PC-3 (cell line): Measurements from ENCODE around the gene SUGCT. TPM values are rescaled to one million over a fixed set of nuclear protein-coding genes. Genes with fewer than 3 reads are reported as not detected.

Source experiments
- ATAC-seq: fragments of 200-7000 bp; cut with Tn5 transposase; 2 replicates; pipeline ENCODE4 v1.9.1; 2020; ENCODE audit warnings: mild to moderate bottlenecking, moderate library complexity
- BruUV-seq: library from RNA; stranded (reverse); fragments of 400-500 nt; replicated peaks from 2 replicates; lab custom pipeline; 2021; lab: Mats Ljungman, UMichigan
- CTCF ChIA-PET: fragments of 300-600 bp; sonication (Branson Sonifier 250); formaldehyde crosslinking; loops from one replicate; lab custom pipeline; 2022; ENCODE audit warnings: antibody characterized with exemption; lab: Charles Lee
- POLR2A ChIA-PET: fragments of 300-600 bp; sonication (Branson Sonifier 250); formaldehyde crosslinking; loops from one replicate; lab custom pipeline; 2022; ENCODE audit warnings: antibody characterized with exemption; ENCODE audit not compliant: unreplicated experiment; lab: Charles Lee
- DNase-seq: peaks from one replicate; pipeline ENCODE4 v3.0.0-alpha.2; 2015
- H2AFZ ChIP-seq: fragments of 300-600 bp; sonication (generic); 2 replicates; pipeline ENCODE4 v1.6.0; 2016; ENCODE audit warnings: antibody characterized with exemption, low read length
- H3F3A ChIP-seq: fragments of 300-600 bp; sonication (generic); one replicate; pipeline ENCODE4 v1.6.0; 2017; ENCODE audit warnings: antibody characterized with exemption, low read length, control low read depth, mild to moderate bottlenecking; ENCODE audit not compliant: unreplicated experiment
- H3K27ac ChIP-seq: fragments of 300-600 bp; sonication (generic); 2 replicates; pipeline ENCODE4 v1.5.1; 2016; ENCODE audit warnings: mild to moderate bottlenecking, low read length
- H3K27me3 ChIP-seq: fragments of 300-600 bp; sonication (generic); 2 replicates; pipeline ENCODE4 v1.6.1; 2016; ENCODE audit warnings: low read length, mixed read lengths
- H3K36me3 ChIP-seq: fragments of 300-600 bp; sonication (generic); 2 replicates; pipeline ENCODE4 v1.6.1; 2016; ENCODE audit warnings: low read depth, mixed run types, low read length, mixed read lengths
- H3K4me1 ChIP-seq: fragments of 300-600 bp; sonication (generic); 2 replicates; pipeline ENCODE4 v1.5.1; 2016; ENCODE audit warnings: low read length; ENCODE audit not compliant: insufficient read depth
- H3K4me2 ChIP-seq: fragments of 300-600 bp; sonication (generic); 2 replicates; pipeline ENCODE4 v1.6.0; 2016; ENCODE audit warnings: low read length
- H3K4me3 ChIP-seq: fragments of 300-600 bp; sonication (generic); 2 replicates; pipeline ENCODE4 v1.5.1; 2016; ENCODE audit warnings: mild to moderate bottlenecking, low read length, mixed read lengths
- H3K79me2 ChIP-seq: fragments of 300-600 bp; sonication (generic); 2 replicates; pipeline ENCODE4 v1.6.1; 2017; ENCODE audit warnings: low read length, mixed read lengths
- H3K9ac ChIP-seq: fragments of 300-600 bp; sonication (generic); 2 replicates; pipeline ENCODE4 v1.6.0; 2016; ENCODE audit warnings: mild to moderate bottlenecking, low read length
- H3K9me2 ChIP-seq: fragments of 300-600 bp; sonication (generic); replicated peaks from 2 replicates; pipeline ENCODE4 v1.6.1; 2016; ENCODE audit warnings: mixed run types, low read length, mixed read lengths
- H3K9me3 ChIP-seq: fragments of 300-600 bp; sonication (generic); 2 replicates; pipeline ENCODE4 v1.6.1; 2016; ENCODE audit warnings: low read length, mixed read lengths
- H4K20me1 ChIP-seq: fragments of 300-600 bp; sonication (generic); 2 replicates; pipeline ENCODE4 v1.6.1; 2016; ENCODE audit warnings: low read length, mixed read lengths
- EZH2 ChIP-seq: fragments of 300-600 bp; sonication (generic); IDR thresholded peaks from one replicate; pipeline ENCODE4 v1.6.1; 2017; ENCODE audit warnings: antibody characterized with exemption, mild to moderate bottlenecking, low read length; ENCODE audit not compliant: unreplicated experiment
- EZH2phosphoT487 ChIP-seq: fragments of 300-600 bp; sonication (generic); IDR thresholded peaks from 2 replicates; pipeline ENCODE4 v1.6.1; 2018; ENCODE audit warnings: mild to moderate bottlenecking, antibody characterized with exemption, low read length, borderline replicate concordance
- intact Hi-C: fragments of 100-400 bp; cut with micrococcal nuclease; formaldehyde crosslinking; loops from 2 replicates; pipeline ENCODE4 v1.9.0; 2023
- total RNA-seq: library from RNA; depleted of rRNA; stranded (reverse); fragments of >200 nt; gene quantifications from 2 replicates; pipeline ENCODE4 v1.2.3, GENCODE V29; 2014
- TF ChIP-seq, protein P1 (sequence below): fragments of 300-600 bp; sonication (generic); conservative IDR thresholded peaks from 2 replicates; pipeline ENCODE4 v1.5.1; 2017; ENCODE audit warnings: antibody characterized with exemption, low read depth, mild to moderate bottlenecking, low read length

SUGCT gene
- total RNA-seq, 1 experiment from 2014 or later, result 2.9 TPM

DNA sequence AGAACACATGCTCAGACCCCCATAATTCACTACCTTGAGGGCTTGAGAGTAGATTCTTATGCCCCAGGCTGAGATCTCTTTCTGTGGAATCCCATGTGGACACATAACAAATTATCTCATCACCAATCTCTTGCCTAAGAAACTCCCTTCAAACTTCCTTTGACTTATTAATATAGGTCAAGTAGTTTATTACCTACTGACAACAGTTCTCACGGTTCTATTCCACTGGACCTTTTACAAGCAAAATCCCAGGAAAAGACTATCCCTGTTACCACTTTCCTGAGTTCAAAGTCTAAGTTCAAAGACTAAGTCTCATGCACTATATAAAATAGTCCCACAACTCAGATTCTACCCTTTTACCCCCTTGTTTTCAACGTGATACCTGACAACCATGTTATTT, 754.7 kb downstream of the SUGCT start:
- ATAC-seq (no peak), DNase-seq (no peak)
- Histone ChIP-seq H3K27ac (no peak overlapping the region), H3F3A (no peaks in the 10 kb centered on the region), H3K27me3 (no peaks in the 10 kb centered on the region), H3K9ac (no peak overlapping the region), H3K9me2 (no peaks in the 10 kb centered on the region), H3K9me3 (0 out of 2 replicates have a peak, but pooled peaks cover 4% of the 10 kb centered on the region), H2AFZ (no peak overlapping the region), H3K4me2 (no peak overlapping the region), H3K36me3 (no peaks in the 10 kb centered on the region), H3K4me1 (peaks cover 10% of the 10 kb centered on the region), H4K20me1 (no peaks in the 10 kb centered on the region), H3K79me2 (no peaks in the 10 kb centered on the region), H3K4me3 (no peak overlapping the region)
- intact Hi-C loops, result no loop called here
- ChIA-PET POLR2A (no interaction called here), CTCF (no interaction called here)
- TF ChIP-seq, protein P1, sequence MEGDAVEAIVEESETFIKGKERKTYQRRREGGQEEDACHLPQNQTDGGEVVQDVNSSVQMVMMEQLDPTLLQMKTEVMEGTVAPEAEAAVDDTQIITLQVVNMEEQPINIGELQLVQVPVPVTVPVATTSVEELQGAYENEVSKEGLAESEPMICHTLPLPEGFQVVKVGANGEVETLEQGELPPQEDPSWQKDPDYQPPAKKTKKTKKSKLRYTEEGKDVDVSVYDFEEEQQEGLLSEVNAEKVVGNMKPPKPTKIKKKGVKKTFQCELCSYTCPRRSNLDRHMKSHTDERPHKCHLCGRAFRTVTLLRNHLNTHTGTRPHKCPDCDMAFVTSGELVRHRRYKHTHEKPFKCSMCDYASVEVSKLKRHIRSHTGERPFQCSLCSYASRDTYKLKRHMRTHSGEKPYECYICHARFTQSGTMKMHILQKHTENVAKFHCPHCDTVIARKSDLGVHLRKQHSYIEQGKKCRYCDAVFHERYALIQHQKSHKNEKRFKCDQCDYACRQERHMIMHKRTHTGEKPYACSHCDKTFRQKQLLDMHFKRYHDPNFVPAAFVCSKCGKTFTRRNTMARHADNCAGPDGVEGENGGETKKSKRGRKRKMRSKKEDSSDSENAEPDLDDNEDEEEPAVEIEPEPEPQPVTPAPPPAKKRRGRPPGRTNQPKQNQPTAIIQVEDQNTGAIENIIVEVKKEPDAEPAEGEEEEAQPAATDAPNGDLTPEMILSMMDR, result no peak
- TF ChIP-seq EZH2 (no peak), EZH2phosphoT487 (no peak)
- BruUV-seq, result no TSS peak

DNA sequence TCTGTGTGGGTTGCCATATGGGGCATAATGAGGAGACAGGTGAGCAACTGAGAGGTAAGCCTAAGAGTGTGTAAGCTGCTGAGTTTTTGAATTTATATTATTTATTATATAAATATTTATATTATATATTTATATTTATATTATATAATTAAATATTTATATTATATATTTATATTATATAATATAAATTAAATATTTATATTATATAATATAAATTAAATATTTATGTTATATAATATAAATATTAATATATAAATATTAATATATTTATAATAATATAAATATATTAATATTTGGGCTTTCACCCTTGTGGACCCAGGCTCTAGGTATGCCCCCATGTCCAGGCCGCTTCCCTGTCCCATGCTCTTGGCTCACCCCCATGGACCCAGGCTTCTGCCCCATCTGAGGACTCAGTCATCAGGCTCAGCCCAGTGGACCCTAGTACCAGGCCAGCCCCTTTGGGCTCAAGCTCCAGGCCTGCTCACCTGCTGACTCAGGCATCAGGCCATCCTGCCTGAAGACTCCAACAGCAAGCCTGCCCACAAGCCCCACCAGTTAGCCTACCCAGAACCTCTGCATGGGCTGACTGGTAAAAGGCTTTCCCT, 755.4 kb downstream of the SUGCT start:
- H3K4me3 ChIP-seq, result no peak overlapping the region
- no peak for DNase-seq
- no peak for ATAC-seq
- intact Hi-C loops, result no loop called here
- no peaks in the 10 kb centered on the region for H3K36me3 ChIP-seq
- no peak overlapping the region for H3K9ac ChIP-seq
- no peaks in the 10 kb centered on the region for H3K9me2 ChIP-seq
- H3K27ac ChIP-seq, result no peak overlapping the region
- no TSS peak for BruUV-seq
- no peak overlapping the region for H3K4me2 ChIP-seq
- peaks cover 10% of the 10 kb centered on the region for H3K4me1 ChIP-seq
- no peak overlapping the region for H2AFZ ChIP-seq
- CTCF ChIA-PET, result no interaction called here
- H3K79me2 ChIP-seq, result no peaks in the 10 kb centered on the region
- TF ChIP-seq EZH2phosphoT487 (no peak), EZH2 (no peak)
- TF ChIP-seq, protein P1, result no peak
- no peaks in the 10 kb centered on the region for H4K20me1 ChIP-seq
- POLR2A ChIA-PET, result no interaction called here
- no peaks in the 10 kb centered on the region for H3F3A ChIP-seq
- H3K27me3 ChIP-seq, result no peaks in the 10 kb centered on the region
- 0 out of 2 replicates have a peak, but pooled peaks cover 4% of the 10 kb centered on the region for H3K9me3 ChIP-seq

DNA sequence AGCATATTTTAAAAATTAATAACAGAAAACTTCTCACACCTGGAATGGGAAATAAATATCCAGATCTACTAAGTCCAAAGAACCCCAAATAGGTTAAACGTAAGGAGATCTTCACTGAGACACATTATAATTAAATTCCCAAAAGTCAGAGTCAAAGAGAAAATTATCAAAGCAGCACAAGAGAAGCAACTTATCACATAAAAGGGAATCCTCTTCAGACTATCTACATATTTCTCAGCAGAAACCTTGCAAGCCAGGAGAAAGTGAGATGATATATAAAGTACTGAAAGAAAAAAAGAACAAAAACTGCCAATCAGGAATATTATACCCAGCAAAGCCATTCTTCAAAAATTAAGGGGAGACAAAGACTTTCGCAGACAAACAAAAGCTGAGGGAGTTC, 756.4 kb downstream of the SUGCT start:
- TF ChIP-seq EZH2 (no peak), EZH2phosphoT487 (no peak)
- TF ChIP-seq, protein P1, result no peak
- POLR2A ChIA-PET, result no interaction called here

More for the DNA sequence above, 756.4 kb downstream of the SUGCT start:
- CTCF ChIA-PET, result no interaction called here
- H3K9me3 ChIP-seq, result 0 out of 2 replicates have a peak, but pooled peaks cover 4% of the 10 kb centered on the region
- H3K79me2 ChIP-seq, result no peaks in the 10 kb centered on the region
- no peak overlapping the region for H3K4me2 ChIP-seq
- DNase-seq (no peak), ATAC-seq (no peak)
- H3K27ac ChIP-seq, result no peak overlapping the region
- no peak overlapping the region for H2AFZ ChIP-seq
- no TSS peak for BruUV-seq
- H3K4me1 ChIP-seq, result peaks cover 10% of the 10 kb centered on the region
- no peaks in the 10 kb centered on the region for H3F3A ChIP-seq
- no peaks in the 10 kb centered on the region for H3K36me3 ChIP-seq
- intact Hi-C loops, result no loop called here
- H3K9me2 ChIP-seq, result no peaks in the 10 kb centered on the region
- H3K27me3 ChIP-seq, result no peaks in the 10 kb centered on the region
- H3K4me3 ChIP-seq, result no peak overlapping the region
- no peak overlapping the region for H3K9ac ChIP-seq
- no peaks in the 10 kb centered on the region for H4K20me1 ChIP-seq
